H1 (cell line): ENCODE data around the gene SCAPER. TPM values are rescaled to one million over a fixed set of nuclear protein-coding genes. Genes with fewer than 3 reads are reported as not detected.

ENCODE experiments used
- CBX5 ChIP-seq: fragments of 300-800, 300-1000 bp; sonication (generic); IDR thresholded peaks from 2 replicates; pipeline ENCODE4 v1.7.1; 2016; ENCODE audit warnings: antibody characterized with exemption, low read length, low read depth
- CHD2 ChIP-seq: IDR thresholded peaks from 2 replicates; pipeline ENCODE4 v1.6.1; 2012; ENCODE audit warnings: low read length, improper control_type of control experiment
- CREB1 ChIP-seq: IDR thresholded peaks from 2 replicates; pipeline ENCODE4 v1.6.1; 2012; ENCODE audit warnings: inconsistent platforms
- HDAC6 ChIP-seq: IDR thresholded peaks from one replicate; pipeline ENCODE4 v1.7.1; 2012; ENCODE audit warnings: low read depth, mild to moderate bottlenecking, inconsistent platforms, low read length, moderate library complexity
- KDM5A ChIP-seq: fragments of 200-600 bp; IDR thresholded peaks from 2 replicates; pipeline ENCODE4 v1.7.1; 2012; ENCODE audit warnings: mild to moderate bottlenecking, low read length, inconsistent platforms, mixed read lengths
- POLR2A ChIP-seq, 2 experiments: IDR thresholded peaks; 1 replicate in 1 of 2; 2 replicates in 1 of 2; pipeline ENCODE4 v1.6.1; 2011; ENCODE audit warnings: low read depth in 2 of 2, low read length in 2 of 2, mild to moderate bottlenecking in 2 of 2; ENCODE audit errors: control extremely low read depth in 1 of 2
- SAP30 ChIP-seq: fragments of 300-600 bp; sonication (generic); IDR thresholded peaks from 2 replicates; pipeline ENCODE4 v1.7.1; 2012; ENCODE audit warnings: low read length, moderate library complexity, mild to moderate bottlenecking, inconsistent platforms; ENCODE audit not compliant: insufficient read depth, insufficient replicate concordance
- SIN3A ChIP-seq, 2 experiments: IDR thresholded peaks in 1 of 2; conservative IDR thresholded peaks in 1 of 2; 2 replicates each; pipeline ENCODE4 v1.6.1; 2011 to 2012; ENCODE audit warnings: low read length in 2 of 2, improper control_type of control experiment in 1 of 2, low read depth in 1 of 2, mild to moderate bottlenecking in 1 of 2
- SIX5 ChIP-seq: IDR thresholded peaks from 2 replicates; pipeline ENCODE4 v1.6.1; 2011; ENCODE audit warnings: mild to moderate bottlenecking, low read depth, low read length
- SP1 ChIP-seq: IDR thresholded peaks from 2 replicates; pipeline ENCODE4 v1.6.1; 2011; ENCODE audit warnings: low read depth, low read length
- SRF ChIP-seq: IDR thresholded peaks from 2 replicates; pipeline ENCODE4 v1.6.1; 2011; ENCODE audit warnings: mild to moderate bottlenecking, low read depth, low read length, moderate library complexity
- TAF7 ChIP-seq: optimal IDR thresholded peaks from 2 replicates; pipeline ENCODE3; 2011; ENCODE audit warnings: low read depth, mild to moderate bottlenecking, inconsistent platforms, low read length, moderate library complexity, borderline replicate concordance
- USF2 ChIP-seq: IDR thresholded peaks from 2 replicates; pipeline ENCODE4 v1.6.1; 2011; ENCODE audit warnings: low read length, improper control_type of control experiment
- polyA plus RNA-seq, 7 experiments: library from polyadenylated mRNA; depleted of rRNA in 3 of 7; stranded (reverse) in 5 of 7; unstranded in 2 of 7; fragments of >200 nt in 5 of 7; fragments of 200-250 nt in 2 of 7; gene quantifications; 1 replicate in 5 of 7; 2 replicates in 1 of 7; 4 replicates in 1 of 7; pipeline versions ENCODE4 v1.2.1 to v1.2.3, GENCODE V29; 2011 to 2013; ENCODE audit warnings: missing spikeins in 2 of 7, mixed read lengths in 2 of 7
- total RNA-seq: library from RNA; stranded (reverse); fragmentation: NEBNext Ultra II Directional; extraction: Animal tissue kit (Norgen Biotek cat#: 25700); gene quantifications from 2 replicates; pipeline ENCODE4 v1.2.1, GENCODE V29; 2021
- TF ChIP-seq, protein P1 (sequence below): IDR thresholded peaks from 2 replicates; pipeline ENCODE4 v1.6.1; 2011; ENCODE audit warnings: low read depth, mild to moderate bottlenecking, low read length; ENCODE audit not compliant: insufficient read depth
- TF ChIP-seq, protein P2 (sequence below), 3 experiments: IDR thresholded peaks; 1 replicate in 2 of 3; 2 replicates in 1 of 3; pipeline versions ENCODE4 v1.5.1 to v1.6.1; 2011; ENCODE audit warnings: low read length in 3 of 3, mild to moderate bottlenecking in 3 of 3, inconsistent platforms in 2 of 3, low read depth in 1 of 3, moderate library complexity in 1 of 3; ENCODE audit not compliant: insufficient read depth in 1 of 3; ENCODE audit errors: control extremely low read depth in 1 of 3
- TF ChIP-seq, protein P3 (sequence below): IDR thresholded peaks from 2 replicates; pipeline ENCODE4 v1.6.1; 2012; ENCODE audit warnings: low read length, inconsistent platforms
- TF ChIP-seq, protein P4 (sequence below): IDR thresholded peaks from 2 replicates; pipeline ENCODE4 v1.6.1; 2012; ENCODE audit warnings: inconsistent platforms

The SCAPER gene
- total and polyA plus RNA-seq, 2 of the 8 experiments (the other 6 are each of a cell fraction or from before 2014, with no cell fraction given) = 1.6 to 6.8 TPM

- TF ChIP-seq, protein P1, sequence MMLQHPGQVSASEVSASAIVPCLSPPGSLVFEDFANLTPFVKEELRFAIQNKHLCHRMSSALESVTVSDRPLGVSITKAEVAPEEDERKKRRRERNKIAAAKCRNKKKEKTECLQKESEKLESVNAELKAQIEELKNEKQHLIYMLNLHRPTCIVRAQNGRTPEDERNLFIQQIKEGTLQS = no peak
- TF ChIP-seq CHD2 (peak; percentile 99), CREB1 (peak; percentile 52; the same call in 1 of the 2 replicates), TAF7 (peak; percentile 93), CBX5 (no peak), SP1 (peak; percentile 69; the same call in 1 of the 2 replicates), SRF (no peak), POLR2A (IDR thresholded peaks at IDR 0.05; ENCODE audit: control extremely low read depth in 1 of 2, low read depth in 2 of 2, low read length in 2 of 2) (peak; percentile 82 to 95), KDM5A (no peak), USF2 (peak; percentile 62), SIX5 (no peak), SIN3A (conservative IDR thresholded peaks at IDR 0.05 in 1 of 2, IDR thresholded peaks at IDR 0.05 in 1 of 2; ENCODE audit: low read depth in 1 of 2, low read length in 2 of 2) (peak in 1 of 2 experiments; percentile 61; a peak in 1 of 4 replicates), HDAC6 (no peak), SAP30 (peak; percentile 34)
- TF ChIP-seq, protein P2, sequence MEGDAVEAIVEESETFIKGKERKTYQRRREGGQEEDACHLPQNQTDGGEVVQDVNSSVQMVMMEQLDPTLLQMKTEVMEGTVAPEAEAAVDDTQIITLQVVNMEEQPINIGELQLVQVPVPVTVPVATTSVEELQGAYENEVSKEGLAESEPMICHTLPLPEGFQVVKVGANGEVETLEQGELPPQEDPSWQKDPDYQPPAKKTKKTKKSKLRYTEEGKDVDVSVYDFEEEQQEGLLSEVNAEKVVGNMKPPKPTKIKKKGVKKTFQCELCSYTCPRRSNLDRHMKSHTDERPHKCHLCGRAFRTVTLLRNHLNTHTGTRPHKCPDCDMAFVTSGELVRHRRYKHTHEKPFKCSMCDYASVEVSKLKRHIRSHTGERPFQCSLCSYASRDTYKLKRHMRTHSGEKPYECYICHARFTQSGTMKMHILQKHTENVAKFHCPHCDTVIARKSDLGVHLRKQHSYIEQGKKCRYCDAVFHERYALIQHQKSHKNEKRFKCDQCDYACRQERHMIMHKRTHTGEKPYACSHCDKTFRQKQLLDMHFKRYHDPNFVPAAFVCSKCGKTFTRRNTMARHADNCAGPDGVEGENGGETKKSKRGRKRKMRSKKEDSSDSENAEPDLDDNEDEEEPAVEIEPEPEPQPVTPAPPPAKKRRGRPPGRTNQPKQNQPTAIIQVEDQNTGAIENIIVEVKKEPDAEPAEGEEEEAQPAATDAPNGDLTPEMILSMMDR (IDR thresholded peaks at IDR 0.05; ENCODE audit: control extremely low read depth in 1 of 3, insufficient read depth in 1 of 3, low read depth in 1 of 3, low read length in 3 of 3) = no peak
- TF ChIP-seq, protein P3, sequence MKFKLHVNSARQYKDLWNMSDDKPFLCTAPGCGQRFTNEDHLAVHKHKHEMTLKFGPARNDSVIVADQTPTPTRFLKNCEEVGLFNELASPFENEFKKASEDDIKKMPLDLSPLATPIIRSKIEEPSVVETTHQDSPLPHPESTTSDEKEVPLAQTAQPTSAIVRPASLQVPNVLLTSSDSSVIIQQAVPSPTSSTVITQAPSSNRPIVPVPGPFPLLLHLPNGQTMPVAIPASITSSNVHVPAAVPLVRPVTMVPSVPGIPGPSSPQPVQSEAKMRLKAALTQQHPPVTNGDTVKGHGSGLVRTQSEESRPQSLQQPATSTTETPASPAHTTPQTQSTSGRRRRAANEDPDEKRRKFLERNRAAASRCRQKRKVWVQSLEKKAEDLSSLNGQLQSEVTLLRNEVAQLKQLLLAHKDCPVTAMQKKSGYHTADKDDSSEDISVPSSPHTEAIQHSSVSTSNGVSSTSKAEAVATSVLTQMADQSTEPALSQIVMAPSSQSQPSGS = peak; percentile 59; the same call in 1 of the 2 replicates
- TF ChIP-seq, protein P4, sequence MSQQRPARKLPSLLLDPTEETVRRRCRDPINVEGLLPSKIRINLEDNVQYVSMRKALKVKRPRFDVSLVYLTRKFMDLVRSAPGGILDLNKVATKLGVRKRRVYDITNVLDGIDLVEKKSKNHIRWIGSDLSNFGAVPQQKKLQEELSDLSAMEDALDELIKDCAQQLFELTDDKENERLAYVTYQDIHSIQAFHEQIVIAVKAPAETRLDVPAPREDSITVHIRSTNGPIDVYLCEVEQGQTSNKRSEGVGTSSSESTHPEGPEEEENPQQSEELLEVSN = peak; percentile 94
These were observed 593.8 kb downstream of the SCAPER start, which contains the start of gene ETFA (continued) for GRCh38 chr15:76311100-76311953.
